RWPE2 (cell line): Measurements from ENCODE around the gene GPN2.

Experiments used
- ATAC-seq: fragments of 200-7000 bp; cut with Tn5 transposase; 3 replicates; pipeline ENCODE4 v1.9.1; 2021; ENCODE audit warnings: low read depth
- DNase-seq: peaks from one replicate; pipeline ENCODE4 v3.0.0-alpha.2; 2020; ENCODE audit warnings: low spot score
- H3K27ac ChIP-seq: fragments of 450-650 bp; 2 replicates; pipeline ENCODE4 v1.5.1; 2017; ENCODE audit warnings: mild to moderate bottlenecking; ENCODE audit not compliant: poor library complexity, severe bottlenecking
- H3K27me3 ChIP-seq: fragments of 250-450 bp; sonication (Bioruptor Pico); 2 replicates; pipeline ENCODE4 v1.5.1; 2021; ENCODE audit warnings: mild to moderate bottlenecking, moderate library complexity; ENCODE audit not compliant: insufficient read depth, poor library complexity, severe bottlenecking
- H3K36me3 ChIP-seq: fragments of 250-450 bp; sonication (Bioruptor Pico); 2 replicates; pipeline ENCODE4 v1.5.1; 2020; ENCODE audit warnings: low read depth, mild to moderate bottlenecking, moderate library complexity
- H3K4me1 ChIP-seq: fragments of 250-450 bp; sonication (Bioruptor Pico); 2 replicates; pipeline ENCODE4 v1.5.1; 2021; ENCODE audit warnings: mild to moderate bottlenecking, moderate library complexity; ENCODE audit not compliant: insufficient read depth, poor library complexity, severe bottlenecking
- H3K4me3 ChIP-seq: fragments of 250-450 bp; sonication (Bioruptor Pico); 2 replicates; pipeline ENCODE4 v1.5.1; 2021; ENCODE audit warnings: mild to moderate bottlenecking, moderate library complexity; ENCODE audit not compliant: severe bottlenecking
- H3K9me3 ChIP-seq: fragments of 250-450 bp; sonication (Bioruptor Pico); 2 replicates; pipeline ENCODE4 v1.5.1; 2021; ENCODE audit warnings: mild to moderate bottlenecking, moderate library complexity; ENCODE audit not compliant: severe bottlenecking
- TF ChIP-seq, protein P1 (sequence below): fragments of 450-650 bp; IDR thresholded peaks from one replicate; pipeline ENCODE4 v1.5.1; 2017; ENCODE audit warnings: mild to moderate bottlenecking, moderate library complexity; ENCODE audit not compliant: poor library complexity, severe bottlenecking

GPN2 gene

DNA sequence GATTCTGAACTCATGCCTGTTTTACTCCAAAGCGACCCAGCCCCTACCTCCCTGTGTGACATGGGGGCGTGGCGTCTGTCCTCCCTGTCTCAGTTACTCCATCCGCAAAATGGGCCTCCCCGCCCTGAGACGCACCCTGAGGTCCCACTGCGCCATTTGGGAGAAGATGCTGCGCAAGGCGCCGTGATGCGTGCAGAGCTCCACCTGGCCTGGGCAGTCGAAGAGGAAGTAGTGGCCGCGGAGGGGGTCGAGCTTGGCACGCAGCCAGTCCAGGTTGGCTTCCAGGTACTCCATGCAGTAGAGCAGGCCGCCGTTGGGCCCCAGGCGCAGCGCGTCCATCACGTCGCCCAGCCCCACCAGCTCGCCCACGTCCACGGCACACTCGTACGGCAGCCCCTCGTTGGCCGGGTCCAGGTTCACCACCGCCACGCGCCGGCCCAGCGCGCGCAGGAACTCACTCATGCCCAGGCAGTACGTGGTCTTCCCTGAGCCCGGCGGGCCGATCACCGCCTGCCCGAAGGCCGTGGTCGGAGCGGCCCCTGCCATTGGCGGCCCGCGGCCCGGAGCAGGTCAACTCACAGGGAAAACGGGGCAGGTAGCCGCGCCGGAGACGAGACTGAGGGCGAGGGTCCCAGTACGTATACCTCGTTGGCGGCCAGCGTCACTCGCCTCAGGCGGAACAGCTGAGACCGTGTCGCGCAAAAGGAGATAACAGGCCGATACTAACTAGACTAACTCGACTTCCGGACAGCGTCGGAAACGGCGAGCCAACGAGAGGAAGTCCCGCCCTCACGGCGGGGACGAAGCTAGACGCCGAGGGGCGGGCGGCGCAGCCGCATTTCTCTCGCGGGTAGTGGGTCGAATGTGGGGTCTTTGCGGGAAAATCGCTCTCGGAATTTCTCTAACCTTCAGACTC lies at the start of gene GPN2:
Gene GPN2, minus strand, starts transcription at position 733 of the 916 bp plus-strand sequence. Its CDS starts 187 bp downstream, at position 546.
- Histone ChIP-seq H3K9me3 (no peaks in the 10 kb centered on the region), H3K4me1 (peaks cover 12% of the 10 kb centered on the region), H3K4me3 (peak within 1 kb of the TSS; percentile 70), H3K27me3 (no peaks in the 10 kb centered on the region), H3K27ac (peak within 1 kb of the TSS; percentile 64), H3K36me3 (peaks cover 66% of the 10 kb centered on the region)
- ATAC-seq = peak; percentile 83
- TF ChIP-seq, protein P1, sequence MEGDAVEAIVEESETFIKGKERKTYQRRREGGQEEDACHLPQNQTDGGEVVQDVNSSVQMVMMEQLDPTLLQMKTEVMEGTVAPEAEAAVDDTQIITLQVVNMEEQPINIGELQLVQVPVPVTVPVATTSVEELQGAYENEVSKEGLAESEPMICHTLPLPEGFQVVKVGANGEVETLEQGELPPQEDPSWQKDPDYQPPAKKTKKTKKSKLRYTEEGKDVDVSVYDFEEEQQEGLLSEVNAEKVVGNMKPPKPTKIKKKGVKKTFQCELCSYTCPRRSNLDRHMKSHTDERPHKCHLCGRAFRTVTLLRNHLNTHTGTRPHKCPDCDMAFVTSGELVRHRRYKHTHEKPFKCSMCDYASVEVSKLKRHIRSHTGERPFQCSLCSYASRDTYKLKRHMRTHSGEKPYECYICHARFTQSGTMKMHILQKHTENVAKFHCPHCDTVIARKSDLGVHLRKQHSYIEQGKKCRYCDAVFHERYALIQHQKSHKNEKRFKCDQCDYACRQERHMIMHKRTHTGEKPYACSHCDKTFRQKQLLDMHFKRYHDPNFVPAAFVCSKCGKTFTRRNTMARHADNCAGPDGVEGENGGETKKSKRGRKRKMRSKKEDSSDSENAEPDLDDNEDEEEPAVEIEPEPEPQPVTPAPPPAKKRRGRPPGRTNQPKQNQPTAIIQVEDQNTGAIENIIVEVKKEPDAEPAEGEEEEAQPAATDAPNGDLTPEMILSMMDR = no peak
- DNase-seq = peak; percentile 73

DNA sequence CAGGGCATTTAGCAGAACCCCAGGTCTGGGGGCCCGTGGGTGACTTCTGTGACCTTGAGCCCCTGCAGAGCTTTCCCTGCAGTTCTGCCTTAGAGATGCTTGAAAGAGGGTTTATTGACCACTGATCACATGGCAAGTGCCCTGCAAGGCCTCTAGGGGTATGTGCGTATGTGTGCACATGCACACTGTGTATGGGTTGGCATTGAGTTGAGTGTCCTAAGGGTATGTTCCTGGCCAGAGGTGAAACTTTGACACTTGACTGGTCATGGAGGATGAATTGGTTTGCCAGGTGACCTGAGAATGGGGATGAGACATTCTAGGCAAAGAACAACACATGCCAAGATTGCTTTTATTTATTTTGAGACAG lies 48.6 kb upstream of the GPN2 start:
- Histone ChIP-seq H3K4me3 (no peak overlapping the region), H3K27me3 (no peaks in the 10 kb centered on the region), H3K27ac (no peak overlapping the region), H3K4me1 (peaks cover 3% of the 10 kb centered on the region), H3K36me3 (peaks cover 73% of the 10 kb centered on the region), H3K9me3 (no peaks in the 10 kb centered on the region)
- no peak for ATAC-seq
- no peak for DNase-seq
- TF ChIP-seq, protein P1 = no peak

DNA sequence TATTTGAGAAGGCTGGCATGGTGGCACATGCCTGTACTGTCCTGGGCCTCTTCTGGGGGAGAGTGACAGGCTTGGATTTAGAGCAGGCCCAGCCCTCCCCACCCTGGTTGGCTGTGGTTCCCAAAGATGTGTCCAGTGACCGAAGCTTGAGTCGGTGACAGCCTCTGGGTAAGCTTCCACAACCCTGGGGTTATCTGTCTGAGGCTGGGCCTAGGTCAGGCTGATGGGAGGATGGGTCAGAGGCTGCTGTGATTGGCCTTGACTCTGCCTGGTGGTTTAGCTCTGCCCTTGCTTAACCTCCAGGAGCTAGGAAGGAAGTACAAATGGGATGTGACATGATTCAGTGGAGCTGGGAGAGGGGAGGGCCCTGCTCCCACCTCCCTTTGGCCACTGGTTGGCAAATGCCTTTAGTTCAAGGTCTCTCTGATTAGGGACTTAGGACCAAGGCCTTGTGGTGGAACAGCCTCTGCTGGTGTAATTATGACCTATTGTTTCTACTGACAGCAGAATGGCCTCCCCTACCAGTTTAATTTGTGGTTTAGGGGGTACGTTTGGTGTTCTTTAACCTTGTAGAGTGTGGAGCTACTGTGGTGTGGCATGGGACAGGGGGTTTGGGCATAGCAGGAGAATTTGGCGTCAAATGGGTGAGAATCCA lies 48.0 kb upstream of the GPN2 start:
- no peak for DNase-seq
- H3K4me1 ChIP-seq = peaks cover 3% of the 10 kb centered on the region
- TF ChIP-seq, protein P1 = no peak
- H3K27ac ChIP-seq = no peak overlapping the region
- no peaks in the 10 kb centered on the region for H3K9me3 ChIP-seq
- H3K4me3 ChIP-seq = no peak overlapping the region
- ATAC-seq = no peak
- H3K36me3 ChIP-seq = peaks cover 73% of the 10 kb centered on the region
- no peaks in the 10 kb centered on the region for H3K27me3 ChIP-seq

DNA sequence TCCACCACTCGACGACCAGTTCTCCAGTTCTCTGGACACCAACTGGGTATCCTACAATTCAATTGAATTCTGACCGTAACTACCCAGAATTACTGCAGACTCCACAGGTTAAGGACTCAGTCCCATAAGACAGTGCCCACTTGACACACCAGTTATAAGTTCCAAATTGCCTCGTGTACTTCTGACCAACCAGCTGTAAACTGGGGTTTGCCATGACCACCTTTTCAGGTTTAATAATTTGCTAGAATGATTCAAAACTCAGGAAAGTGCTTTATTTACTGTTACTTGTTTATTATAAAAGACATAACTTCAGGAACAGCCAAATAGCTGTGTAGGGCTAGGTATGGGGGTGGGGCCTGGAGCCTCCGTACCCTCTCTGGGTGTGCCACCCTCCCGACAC lies 46.7 kb upstream of the GPN2 start:
- Histone ChIP-seq H3K4me3 (no peak overlapping the region), H3K36me3 (peaks cover 71% of the 10 kb centered on the region), H3K4me1 (peaks cover 3% of the 10 kb centered on the region), H3K27ac (no peak overlapping the region), H3K27me3 (no peaks in the 10 kb centered on the region), H3K9me3 (no peaks in the 10 kb centered on the region)
- ATAC-seq = no peak
- no peak for DNase-seq
- TF ChIP-seq, protein P1 = no peak

DNA sequence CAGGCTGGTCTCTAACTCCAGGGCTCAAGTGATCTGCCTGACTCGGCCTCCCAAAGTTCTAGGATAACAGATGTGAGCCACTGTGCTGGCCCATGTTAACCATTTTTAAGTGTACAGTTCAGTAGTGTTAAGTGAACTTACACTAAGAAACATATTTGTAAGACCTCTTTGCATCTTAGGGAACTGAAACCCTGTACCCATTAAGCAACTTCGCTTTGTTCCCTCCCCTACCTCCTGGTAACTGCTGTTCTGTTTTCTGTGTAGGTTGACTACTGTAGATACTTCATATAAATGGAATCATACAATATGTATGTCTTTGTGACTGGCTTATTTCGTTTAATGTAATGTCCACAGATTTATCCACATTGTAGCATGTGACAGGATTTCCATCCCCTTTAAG lies 42.4 kb upstream of the GPN2 start:
- Histone ChIP-seq H3K4me3 (no peak overlapping the region), H3K27ac (no peak overlapping the region), H3K27me3 (no peaks in the 10 kb centered on the region), H3K36me3 (peaks cover 74% of the 10 kb centered on the region), H3K4me1 (no peaks in the 10 kb centered on the region), H3K9me3 (no peaks in the 10 kb centered on the region)
- TF ChIP-seq, protein P1 = no peak
- no peak for DNase-seq
- no peak for ATAC-seq
